ENCODE results near the gene BPIFA3.
"Not testable (repeated sequence)": the region's sequence is repeated elsewhere in the genome, so short reads cannot be mapped to it uniquely, and the experiment has no call there.

BPIFA3 gene

DNA sequence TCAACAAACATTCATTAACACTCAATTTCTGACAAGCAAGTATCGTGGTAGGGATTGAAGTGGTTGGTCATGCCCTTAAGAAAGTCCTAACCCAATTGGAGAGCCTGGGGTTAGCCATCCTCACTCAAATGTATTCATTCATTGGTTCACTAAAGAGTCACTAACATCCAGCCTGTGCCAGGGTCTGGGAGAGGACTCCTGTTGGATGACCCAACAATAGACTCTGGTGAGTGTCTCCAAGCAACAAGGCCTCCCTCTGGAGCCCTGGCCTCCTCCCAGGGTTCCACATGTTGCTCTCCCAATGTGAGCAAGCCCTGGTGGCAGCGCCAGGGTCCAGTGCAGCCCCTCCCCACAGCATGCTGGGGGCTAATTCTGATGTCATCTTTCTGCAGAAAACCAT is at the start of gene BPIFA3:
Gene BPIFA3, plus strand, starts transcription at position 301 of the 400 bp plus-strand sequence. CDS start 185 bp downstream, outside the sequence.
- peaks cover 33% of the 10 kb centered on the region for H3K27me3 Mint-ChIP-seq
- no peaks in the 10 kb centered on the region for H3K9me3 Mint-ChIP-seq
- H3K4me3 Mint-ChIP-seq: no peak within 1 kb of the TSS
- H3K27ac Mint-ChIP-seq: no peak within 1 kb of the TSS
- H3K4me1 Mint-ChIP-seq: no peaks in the 10 kb centered on the region
- CTCF ChIA-PET: no interaction called here
- H3K36me3 Mint-ChIP-seq: no peaks in the 10 kb centered on the region
- no peak for DNase-seq

GRCh38 chr20:33167859-33168258 is 49.3 kb upstream of the BPIFA3 start, which contains the start of gene BPIFA2:
Gene BPIFA2, plus strand, starts transcription at chr20:33168159. Its CDS starts 987 bp downstream, at chr20:33169146.
- Mint-ChIP-seq H3K4me1 (no peaks in the 10 kb centered on the region), H3K9me3 (peaks cover 14% of the 10 kb centered on the region), H3K27me3 (peaks cover 12% of the 10 kb centered on the region), H3K27ac (no peak within 1 kb of the TSS), H3K4me3 (no peak within 1 kb of the TSS), H3K36me3 (no peaks in the 10 kb centered on the region)
- CTCF ChIA-PET: no interaction called here
- no peak for DNase-seq

- Mint-ChIP-seq H3K4me1 (no peaks in the 10 kb centered on the region), H3K27ac (no peak overlapping the region), H3K36me3 (no peaks in the 10 kb centered on the region), H3K9me3 (peaks cover 14% of the 10 kb centered on the region), H3K27me3 (peaks cover 7% of the 10 kb centered on the region), H3K4me3 (no peak overlapping the region)
- peak; percentile 33 for DNase-seq
- CTCF ChIA-PET: no interaction called here
These were observed 47.9 kb upstream of the BPIFA3 start for GRCh38 chr20:33169176-33169794.

DNA sequence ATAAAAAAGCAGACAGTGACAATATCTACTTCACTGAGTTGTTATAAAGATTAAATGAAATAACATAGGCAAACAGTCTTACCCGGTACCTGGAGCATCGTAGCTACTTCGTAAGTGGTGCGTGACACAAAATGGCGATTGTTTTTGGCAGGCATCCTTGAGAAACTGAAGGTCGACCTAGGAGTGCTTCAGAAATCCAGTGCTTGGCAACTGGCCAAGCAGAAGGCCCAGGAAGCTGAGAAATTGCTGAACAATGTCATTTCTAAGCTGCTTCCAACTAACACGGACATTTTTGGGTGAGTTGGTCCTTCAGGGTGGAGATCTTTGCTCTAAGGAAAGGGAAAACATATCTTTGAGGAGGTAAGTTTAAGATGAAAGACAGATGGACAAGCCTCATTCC is 44.4 kb upstream of the BPIFA3 start:
- Mint-ChIP-seq H3K4me1 (no peaks in the 10 kb centered on the region), H3K27me3 (peaks cover 4% of the 10 kb centered on the region), H3K27ac (no peak overlapping the region), H3K36me3 (no peaks in the 10 kb centered on the region), H3K4me3 (no peak overlapping the region), H3K9me3 (peaks cover 14% of the 10 kb centered on the region)
- CTCF ChIA-PET: no interaction called here
- no peak for DNase-seq

- H3K4me1 Mint-ChIP-seq: no peaks in the 10 kb centered on the region
- CTCF ChIA-PET: no interaction called here
- peaks cover 2% of the 10 kb centered on the region for H3K9me3 Mint-ChIP-seq
- H3K36me3 Mint-ChIP-seq: no peaks in the 10 kb centered on the region
- no peak for DNase-seq
- no peak overlapping the region for H3K4me3 Mint-ChIP-seq
- no peak overlapping the region for H3K27ac Mint-ChIP-seq
- H3K27me3 Mint-ChIP-seq: peaks cover 4% of the 10 kb centered on the region
These were observed 42.0 kb upstream of the BPIFA3 start for GRCh38 chr20:33175123-33175522.

DNA sequence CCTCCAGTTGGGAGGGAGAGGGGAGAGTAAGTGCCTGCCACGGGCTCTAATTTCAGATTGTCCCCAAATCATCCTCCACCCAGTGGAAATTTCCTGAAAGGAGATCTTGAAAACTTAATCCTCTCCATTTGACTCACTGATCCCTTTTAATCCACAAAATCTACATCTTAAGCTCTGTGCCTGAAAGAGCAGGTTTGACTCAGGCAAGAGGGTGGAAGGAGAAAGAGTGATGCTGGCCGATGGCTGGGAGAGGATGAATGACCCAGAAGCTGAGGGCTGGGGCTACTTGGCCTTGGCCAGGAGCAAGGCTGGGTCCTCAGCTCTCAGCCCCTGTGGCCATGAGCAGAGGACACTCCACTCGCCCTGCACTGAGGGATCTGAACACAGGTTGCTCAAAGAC is 41.1 kb upstream of the BPIFA3 start:
- Mint-ChIP-seq H3K4me1 (no peaks in the 10 kb centered on the region), H3K36me3 (no peaks in the 10 kb centered on the region), H3K4me3 (no peak overlapping the region), H3K27ac (no peak overlapping the region), H3K27me3 (peaks cover 4% of the 10 kb centered on the region), H3K9me3 (no peaks in the 10 kb centered on the region)
- CTCF ChIA-PET: no interaction called here
- DNase-seq: no peak

DNA sequence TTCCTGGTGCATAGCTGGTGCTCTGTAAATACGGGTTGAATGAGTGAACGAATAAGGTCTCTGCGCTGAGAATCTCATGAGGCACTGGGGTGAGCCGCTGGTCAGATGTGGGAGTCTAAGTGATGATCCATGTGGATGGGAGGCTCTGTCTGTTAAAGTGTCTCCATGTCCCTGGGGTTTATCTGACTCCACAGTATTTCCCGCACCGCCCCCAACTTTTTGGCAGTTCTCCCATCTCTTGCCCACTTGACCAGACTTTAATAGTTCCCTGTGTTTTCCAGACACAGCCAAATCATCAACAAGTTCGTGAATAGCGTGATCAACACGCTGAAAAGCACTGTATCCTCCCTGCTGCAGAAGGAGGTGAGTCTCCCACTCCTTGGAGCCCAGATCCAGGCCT is 39.3 kb upstream of the BPIFA3 start:
- Mint-ChIP-seq H3K36me3 (no peaks in the 10 kb centered on the region), H3K27ac (no peak overlapping the region), H3K4me1 (no peaks in the 10 kb centered on the region), H3K27me3 (peaks cover 4% of the 10 kb centered on the region), H3K4me3 (no peak overlapping the region), H3K9me3 (no peaks in the 10 kb centered on the region)
- DNase-seq: no peak
- CTCF ChIA-PET: no interaction called here

- Mint-ChIP-seq H3K9me3 (peaks cover 4% of the 10 kb centered on the region), H3K27me3 (peaks cover 4% of the 10 kb centered on the region), H3K4me1 (no peaks in the 10 kb centered on the region), H3K27ac (no peak overlapping the region), H3K4me3 (no peak overlapping the region), H3K36me3 (no peaks in the 10 kb centered on the region)
- CTCF ChIA-PET: no interaction called here
- DNase-seq: no peak
These were observed 38.4 kb upstream of the BPIFA3 start for GRCh38 chr20:33178726-33179125.

DNA sequence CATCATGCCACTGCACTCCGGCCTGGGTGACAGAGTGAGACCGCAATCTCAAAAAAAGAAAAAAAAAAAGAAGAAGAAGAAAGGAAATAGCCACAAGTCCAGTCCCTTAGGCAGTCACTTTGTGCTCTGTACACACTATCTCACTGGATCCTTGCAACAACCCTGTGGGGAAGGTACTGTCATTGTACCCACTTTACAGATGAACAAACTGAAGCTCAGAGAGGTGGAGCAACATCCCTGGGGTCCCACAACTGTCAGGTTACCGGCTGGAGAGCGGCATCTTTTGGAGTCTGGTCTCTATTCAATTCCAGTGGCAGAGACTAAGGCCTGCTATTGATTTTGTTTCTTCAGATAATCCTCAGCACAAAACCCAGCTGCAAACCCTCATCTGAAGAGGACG is 37.0 kb upstream of the BPIFA3 start:
- Mint-ChIP-seq H3K27me3 (peaks cover 4% of the 10 kb centered on the region), H3K36me3 (no peaks in the 10 kb centered on the region), H3K4me3 (no peak overlapping the region), H3K4me1 (no peaks in the 10 kb centered on the region), H3K27ac (no peak overlapping the region), H3K9me3 (peaks cover 4% of the 10 kb centered on the region)
- no peak for DNase-seq
- CTCF ChIA-PET: no interaction called here

DNA sequence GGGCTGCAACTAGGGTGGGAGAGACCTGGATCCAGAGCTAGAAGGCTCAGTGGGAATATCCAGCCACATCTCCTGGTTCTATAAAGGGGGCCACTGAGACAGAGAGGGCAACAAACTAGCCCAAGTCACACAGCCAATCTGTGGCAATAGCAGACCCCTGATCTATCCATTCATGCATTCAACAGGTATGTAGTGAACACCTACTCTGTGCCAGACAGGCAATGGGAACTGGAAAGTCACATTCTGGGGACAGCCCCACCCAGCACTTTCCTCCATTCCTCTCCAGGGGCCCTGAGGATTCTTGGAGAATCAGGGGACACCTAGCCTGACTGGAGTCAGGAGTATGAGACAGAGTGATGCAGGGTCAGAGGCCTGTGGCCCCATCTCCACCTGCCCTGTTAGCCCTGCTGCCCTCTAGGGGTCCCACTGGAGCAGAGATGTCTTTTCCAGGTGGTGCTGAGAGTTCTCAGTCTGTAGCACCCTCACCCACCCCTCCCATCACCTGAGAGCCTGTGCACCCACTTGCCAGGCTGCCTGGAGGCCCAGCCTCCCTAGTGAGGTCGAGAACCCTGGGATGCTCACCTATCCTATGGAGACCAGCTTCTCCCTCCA is 35.6 kb upstream of the BPIFA3 start:
- Mint-ChIP-seq H3K27ac (no peak overlapping the region), H3K4me3 (no peak overlapping the region), H3K27me3 (peaks cover 3% of the 10 kb centered on the region), H3K9me3 (peaks cover 4% of the 10 kb centered on the region), H3K4me1 (no peaks in the 10 kb centered on the region), H3K36me3 (no peaks in the 10 kb centered on the region)
- CTCF ChIA-PET: no interaction called here
- DNase-seq: no peak

DNA sequence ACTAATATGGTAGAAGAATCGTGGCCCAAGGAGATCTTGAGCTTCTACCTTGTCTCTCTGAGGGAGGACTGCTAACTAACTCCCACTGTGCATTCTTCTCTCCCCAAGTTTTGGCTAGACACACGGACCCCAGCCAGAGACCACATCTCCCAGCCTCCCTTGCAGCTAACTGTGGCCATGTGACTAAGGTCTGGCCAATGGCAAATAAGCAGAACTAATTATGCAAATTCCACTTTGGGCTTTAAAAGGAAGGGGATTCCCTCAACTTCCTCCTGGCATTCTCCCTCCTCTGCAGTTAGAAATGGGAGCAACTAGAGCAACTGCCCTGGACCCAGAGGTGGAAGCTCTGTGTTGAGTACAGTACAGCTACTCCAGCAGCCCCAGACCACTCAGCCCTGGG is 33.8 kb upstream of the BPIFA3 start:
- H3K27ac Mint-ChIP-seq: no peak overlapping the region
- H3K4me3 Mint-ChIP-seq: no peak overlapping the region
- no peak for DNase-seq
- H3K9me3 Mint-ChIP-seq: peaks cover 4% of the 10 kb centered on the region
- no peaks in the 10 kb centered on the region for H3K4me1 Mint-ChIP-seq
- no peaks in the 10 kb centered on the region for H3K36me3 Mint-ChIP-seq
- CTCF ChIA-PET: no interaction called here
- H3K27me3 Mint-ChIP-seq: no peaks in the 10 kb centered on the region

- CTCF ChIA-PET, DNase-seq, H3K27ac Mint-ChIP-seq, H3K9me3 Mint-ChIP-seq, H3K4me1 Mint-ChIP-seq, H3K4me3 Mint-ChIP-seq, H3K36me3 Mint-ChIP-seq, H3K27me3 Mint-ChIP-seq: not testable (repeated sequence)
These were observed 32.0 kb upstream of the BPIFA3 start for GRCh38 chr20:33185031-33185590.

GRCh38 chr20:33187491-33187890 is 29.7 kb upstream of the BPIFA3 start:
- Mint-ChIP-seq H3K4me3 (no peak overlapping the region), H3K27ac (no peak overlapping the region), H3K36me3 (no peaks in the 10 kb centered on the region), H3K4me1 (no peaks in the 10 kb centered on the region), H3K27me3 (peaks cover 3% of the 10 kb centered on the region), H3K9me3 (peaks cover 4% of the 10 kb centered on the region)
- DNase-seq: no peak
- CTCF ChIA-PET: no interaction called here

- Mint-ChIP-seq H3K27me3 (peaks cover 4% of the 10 kb centered on the region), H3K27ac (no peak overlapping the region), H3K9me3 (no peaks in the 10 kb centered on the region), H3K4me1 (no peaks in the 10 kb centered on the region), H3K4me3 (no peak overlapping the region), H3K36me3 (no peaks in the 10 kb centered on the region)
- DNase-seq: no peak
- CTCF ChIA-PET: no interaction called here
These were observed 28.7 kb upstream of the BPIFA3 start for GRCh38 chr20:33188421-33188820.

GRCh38 chr20:33191484-33191883 is 25.7 kb upstream of the BPIFA3 start:
- CTCF ChIA-PET: no interaction called here
- H3K4me1 Mint-ChIP-seq: no peaks in the 10 kb centered on the region
- H3K27me3 Mint-ChIP-seq: peaks cover 7% of the 10 kb centered on the region
- H3K9me3 Mint-ChIP-seq: no peaks in the 10 kb centered on the region
- H3K36me3 Mint-ChIP-seq: no peaks in the 10 kb centered on the region
- H3K4me3 Mint-ChIP-seq: no peak overlapping the region
- DNase-seq: no peak
- no peak overlapping the region for H3K27ac Mint-ChIP-seq
